Choroid plexus epithelial cell (primary cell): ENCODE measurements around the gene PEBP1.
"Not testable (repeated sequence)": the region's sequence is repeated elsewhere in the genome, so short reads cannot be mapped to it uniquely, and the experiment has no call there.

ENCODE experiments used
- DNase-seq: peaks from one replicate; pipeline ENCODE4 v3.0.0-alpha.2; 2010; ENCODE audit warnings: low read depth
- H3K4me3 ChIP-seq: 2 replicates; pipeline ENCODE4 v1.5.1; 2011; ENCODE audit warnings: low read depth, mild to moderate bottlenecking, control low read depth, low read length, moderate library complexity
- TF ChIP-seq, protein P1 (sequence below): conservative IDR thresholded peaks from 2 replicates; pipeline ENCODE4 v1.5.1; 2011; ENCODE audit warnings: low read depth, mild to moderate bottlenecking, control low read depth, inconsistent platforms, low read length, moderate library complexity

Gene PEBP1

DNA sequence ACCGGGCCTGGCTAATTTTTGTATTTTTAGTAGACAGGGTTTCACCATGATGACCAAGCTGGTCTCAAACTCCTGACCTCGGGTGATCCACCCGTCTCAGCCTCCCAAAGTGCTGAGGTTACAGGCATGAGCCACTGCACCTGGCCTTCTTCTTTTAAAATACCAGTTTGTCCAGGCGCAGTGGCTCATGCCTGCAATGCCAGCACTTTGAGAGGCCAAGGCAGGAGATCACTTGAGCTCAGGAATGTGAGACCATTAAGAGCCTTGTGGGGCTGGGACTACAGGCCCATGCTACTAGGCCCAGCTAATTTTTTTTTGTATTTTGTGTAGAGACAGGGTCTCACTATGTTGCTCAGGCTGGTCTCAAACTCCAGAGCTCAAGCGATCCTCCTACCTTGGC is 8.1 kb upstream of the PEBP1 start:
- no peak for DNase-seq
- TF ChIP-seq, protein P1, sequence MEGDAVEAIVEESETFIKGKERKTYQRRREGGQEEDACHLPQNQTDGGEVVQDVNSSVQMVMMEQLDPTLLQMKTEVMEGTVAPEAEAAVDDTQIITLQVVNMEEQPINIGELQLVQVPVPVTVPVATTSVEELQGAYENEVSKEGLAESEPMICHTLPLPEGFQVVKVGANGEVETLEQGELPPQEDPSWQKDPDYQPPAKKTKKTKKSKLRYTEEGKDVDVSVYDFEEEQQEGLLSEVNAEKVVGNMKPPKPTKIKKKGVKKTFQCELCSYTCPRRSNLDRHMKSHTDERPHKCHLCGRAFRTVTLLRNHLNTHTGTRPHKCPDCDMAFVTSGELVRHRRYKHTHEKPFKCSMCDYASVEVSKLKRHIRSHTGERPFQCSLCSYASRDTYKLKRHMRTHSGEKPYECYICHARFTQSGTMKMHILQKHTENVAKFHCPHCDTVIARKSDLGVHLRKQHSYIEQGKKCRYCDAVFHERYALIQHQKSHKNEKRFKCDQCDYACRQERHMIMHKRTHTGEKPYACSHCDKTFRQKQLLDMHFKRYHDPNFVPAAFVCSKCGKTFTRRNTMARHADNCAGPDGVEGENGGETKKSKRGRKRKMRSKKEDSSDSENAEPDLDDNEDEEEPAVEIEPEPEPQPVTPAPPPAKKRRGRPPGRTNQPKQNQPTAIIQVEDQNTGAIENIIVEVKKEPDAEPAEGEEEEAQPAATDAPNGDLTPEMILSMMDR, result no peak
- no peak overlapping the region for H3K4me3 ChIP-seq

DNA sequence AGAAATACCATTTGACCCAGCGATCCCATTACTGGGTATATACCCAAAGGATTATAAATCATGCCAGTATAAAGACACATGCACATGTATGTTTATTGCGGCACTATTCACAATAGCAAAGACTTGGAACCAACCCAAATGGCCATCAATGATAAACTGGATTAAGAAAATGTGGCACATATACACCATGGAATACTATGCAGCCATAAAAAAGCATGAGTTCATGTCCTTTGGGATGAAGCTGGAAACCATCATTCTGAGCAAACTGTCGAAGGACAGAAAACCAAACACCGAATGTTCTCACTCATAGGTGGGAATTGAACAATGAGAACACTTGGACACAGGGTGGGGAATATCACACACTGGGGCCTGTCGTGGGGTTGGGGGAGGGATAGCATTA is 6.5 kb upstream of the PEBP1 start:
- not testable (repeated sequence) for H3K4me3 ChIP-seq, DNase-seq

DNA sequence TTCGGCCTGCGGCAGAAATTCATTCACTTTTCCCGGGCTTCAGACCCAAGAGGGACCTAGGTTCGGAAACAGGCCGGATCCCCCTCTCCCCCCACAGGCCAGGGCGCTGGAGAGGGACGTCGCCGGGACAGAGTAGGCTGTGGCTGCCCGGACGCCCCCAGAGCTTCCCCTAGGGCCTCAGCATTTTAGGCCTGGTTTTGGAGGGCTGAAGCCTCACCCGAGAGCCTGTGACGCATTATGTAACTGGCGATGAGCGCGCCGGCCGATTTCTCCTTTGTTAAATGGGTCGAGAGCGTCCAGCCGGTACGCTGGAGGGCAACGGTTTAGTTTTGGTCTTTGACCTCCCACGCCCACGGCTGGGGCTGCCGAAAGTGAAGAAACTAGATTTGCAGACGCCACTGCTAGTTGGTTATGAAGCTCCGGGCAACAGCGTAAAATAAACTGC is 657 bp downstream of the PEBP1 start:
- peak overlapping the region; percentile 95 for H3K4me3 ChIP-seq
- peak; percentile 34 for DNase-seq
- TF ChIP-seq, protein P1, result no peak

DNA sequence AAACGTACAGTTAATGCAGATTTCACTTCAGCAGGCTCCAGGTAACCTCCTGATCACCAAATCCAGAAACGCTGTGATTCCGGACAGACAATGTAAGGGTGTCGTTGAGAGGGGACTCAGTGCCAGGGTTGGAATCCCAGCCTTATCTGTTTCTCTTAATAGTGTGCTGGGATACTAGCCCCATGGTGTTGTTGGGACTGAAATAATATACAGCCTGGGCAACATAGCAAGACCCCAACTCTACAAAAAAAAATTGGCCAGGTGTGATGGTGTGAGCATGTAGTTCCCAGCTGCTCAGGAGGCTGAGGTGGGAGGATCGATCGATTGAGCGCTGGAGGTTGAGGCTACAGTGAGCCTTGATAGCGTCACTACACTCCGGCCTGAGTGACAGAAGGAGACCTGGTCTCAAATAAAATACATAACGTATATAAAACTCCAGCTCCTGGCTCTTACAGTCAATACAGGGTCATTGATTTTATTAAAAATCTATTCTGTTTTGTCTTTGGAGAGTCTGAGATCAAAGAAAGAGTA is 1.3 kb downstream of the PEBP1 start:
- TF ChIP-seq, protein P1, result no peak
- DNase-seq, result no peak
- peak overlapping the region; percentile 95 for H3K4me3 ChIP-seq

DNA sequence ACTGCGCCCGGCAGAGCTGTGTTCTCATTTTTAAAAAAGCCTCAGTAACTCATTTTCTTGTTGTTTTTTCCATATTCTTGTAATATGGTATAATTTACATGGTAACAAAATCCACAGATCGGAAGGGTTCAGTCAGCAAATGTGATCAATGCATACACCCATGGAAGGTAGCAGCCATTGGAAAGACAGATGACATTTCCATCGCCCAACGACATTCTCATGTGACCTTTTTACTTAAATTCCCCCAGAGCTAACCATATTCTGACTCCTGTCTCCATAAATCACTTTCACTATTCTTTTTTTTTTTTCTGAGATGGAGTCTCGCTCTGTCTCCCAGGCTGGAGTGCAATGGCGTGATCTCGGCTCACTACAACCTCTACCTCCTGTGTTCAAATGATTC is 4.9 kb downstream of the PEBP1 start:
- TF ChIP-seq, protein P1, result no peak
- DNase-seq, result no peak
- no peak overlapping the region for H3K4me3 ChIP-seq

DNA sequence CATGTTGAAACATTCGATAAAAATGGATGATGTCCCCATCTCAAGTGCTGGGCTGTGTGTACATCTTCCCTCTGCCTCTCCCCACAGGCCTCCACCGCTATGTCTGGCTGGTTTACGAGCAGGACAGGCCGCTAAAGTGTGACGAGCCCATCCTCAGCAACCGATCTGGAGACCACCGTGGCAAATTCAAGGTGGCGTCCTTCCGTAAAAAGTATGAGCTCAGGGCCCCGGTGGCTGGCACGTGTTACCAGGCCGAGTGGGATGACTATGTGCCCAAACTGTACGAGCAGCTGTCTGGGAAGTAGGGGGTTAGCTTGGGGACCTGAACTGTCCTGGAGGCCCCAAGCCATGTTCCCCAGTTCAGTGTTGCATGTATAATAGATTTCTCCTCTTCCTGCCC is 8.6 kb downstream of the PEBP1 start:
- DNase-seq, result no peak

DNA sequence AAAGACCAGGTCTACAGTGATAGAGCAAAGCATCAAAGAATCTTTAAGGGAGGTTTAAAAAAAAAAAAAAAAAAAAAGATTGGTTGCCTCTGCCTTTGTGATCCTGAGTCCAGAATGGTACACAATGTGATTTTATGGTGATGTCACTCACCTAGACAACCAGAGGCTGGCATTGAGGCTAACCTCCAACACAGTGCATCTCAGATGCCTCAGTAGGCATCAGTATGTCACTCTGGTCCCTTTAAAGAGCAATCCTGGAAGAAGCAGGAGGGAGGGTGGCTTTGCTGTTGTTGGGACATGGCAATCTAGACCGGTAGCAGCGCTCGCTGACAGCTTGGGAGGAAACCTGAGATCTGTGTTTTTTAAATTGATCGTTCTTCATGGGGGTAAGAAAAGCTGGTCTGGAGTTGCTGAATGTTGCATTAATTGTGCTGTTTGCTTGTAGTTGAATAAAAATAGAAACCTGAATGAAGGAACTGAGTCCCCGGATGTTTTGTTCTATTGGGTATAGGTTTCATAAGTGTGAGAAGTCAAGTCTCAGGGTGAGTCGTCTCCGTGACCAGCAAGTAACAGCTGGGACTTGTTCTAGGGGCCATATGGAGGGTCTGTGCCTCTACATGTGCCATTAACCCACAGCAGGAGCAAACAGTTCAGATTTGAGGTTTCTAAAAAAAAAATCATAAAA is 9.3 kb downstream of the PEBP1 start:
- H3K4me3 ChIP-seq, result no peak overlapping the region
- TF ChIP-seq, protein P1, result no peak
- no peak for DNase-seq

More for the DNA sequence above, 8.6 kb downstream of the PEBP1 start:
- TF ChIP-seq, protein P1, result no peak
- H3K4me3 ChIP-seq, result no peak overlapping the region
